LHCN-M2 (cell line): Measurements from ENCODE around the gene LLGL1. TPM values are rescaled to one million over a fixed set of nuclear protein-coding genes. Genes with fewer than 3 reads are reported as not detected.
A peak's percentile ranks its signal among the peaks of the same experiment; 100 is the strongest.

Experiments
- DNase-seq: peaks from one replicate; pipeline ENCODE4 v3.0.0-alpha.2; 2012; ENCODE audit warnings: low read depth
- total RNA-seq: library from RNA; depleted of rRNA; stranded (reverse); fragments of >200 nt; gene quantifications from 2 replicates; pipeline ENCODE4 v1.2.3, GENCODE V29; 2014

Gene LLGL1
- total RNA-seq, 1 experiment from 2014 or later = 53.3 TPM

DNA sequence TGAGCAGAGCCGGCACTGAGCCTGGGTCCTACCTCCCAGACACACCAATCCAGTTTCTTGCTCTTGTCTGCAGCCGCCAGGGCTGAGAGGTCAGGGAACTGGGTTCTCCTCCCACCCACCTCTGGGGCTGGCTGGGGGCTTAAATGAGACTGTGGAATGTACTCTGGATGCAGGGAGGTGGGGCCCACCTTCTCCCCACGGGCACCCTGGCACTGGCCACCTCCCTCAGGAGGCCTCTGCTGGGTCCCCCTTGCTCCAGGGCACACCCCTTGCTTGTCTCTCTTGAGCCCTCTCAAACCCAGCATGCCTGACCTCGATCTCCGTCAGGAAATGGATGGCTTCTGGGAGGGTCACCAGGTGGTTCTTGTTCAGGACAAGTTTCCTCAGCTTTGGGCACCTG lies 26.7 kb downstream of the LLGL1 start:
- no peak for DNase-seq

DNA sequence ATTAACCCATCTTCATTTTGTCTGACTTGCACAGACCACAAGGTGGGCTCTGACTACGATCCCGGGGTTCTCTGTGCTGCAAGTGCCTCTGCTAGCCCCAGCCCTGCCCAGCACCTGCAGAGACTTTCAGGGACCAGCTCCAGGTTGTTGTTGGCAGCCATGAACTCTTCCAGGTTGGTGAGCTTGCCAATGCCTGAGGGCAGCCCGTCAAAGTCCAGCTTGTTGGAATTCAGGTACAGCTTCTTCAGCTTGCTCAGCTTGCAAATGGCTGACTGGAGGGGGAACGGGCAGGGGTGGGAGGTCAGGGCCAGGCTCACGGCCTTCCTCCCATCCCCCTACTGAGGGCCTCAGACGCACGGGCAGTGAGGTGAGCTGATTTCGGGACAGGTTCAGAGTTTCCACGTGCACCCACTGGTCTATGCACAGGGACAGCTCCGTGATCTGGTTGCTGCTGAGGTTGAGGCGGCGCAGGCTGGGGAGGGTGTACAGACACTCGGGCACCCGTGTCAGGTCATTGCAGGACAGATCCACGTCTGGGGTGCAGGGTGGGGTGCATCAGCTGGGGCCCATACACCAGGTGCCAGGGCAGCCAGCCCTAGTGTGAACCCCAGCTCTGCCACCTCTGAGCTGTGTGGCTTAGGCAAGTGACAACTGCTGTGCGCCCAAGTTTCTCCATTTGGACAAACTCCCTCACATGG lies 27.9 kb downstream of the LLGL1 start:
- no peak for DNase-seq

DNA sequence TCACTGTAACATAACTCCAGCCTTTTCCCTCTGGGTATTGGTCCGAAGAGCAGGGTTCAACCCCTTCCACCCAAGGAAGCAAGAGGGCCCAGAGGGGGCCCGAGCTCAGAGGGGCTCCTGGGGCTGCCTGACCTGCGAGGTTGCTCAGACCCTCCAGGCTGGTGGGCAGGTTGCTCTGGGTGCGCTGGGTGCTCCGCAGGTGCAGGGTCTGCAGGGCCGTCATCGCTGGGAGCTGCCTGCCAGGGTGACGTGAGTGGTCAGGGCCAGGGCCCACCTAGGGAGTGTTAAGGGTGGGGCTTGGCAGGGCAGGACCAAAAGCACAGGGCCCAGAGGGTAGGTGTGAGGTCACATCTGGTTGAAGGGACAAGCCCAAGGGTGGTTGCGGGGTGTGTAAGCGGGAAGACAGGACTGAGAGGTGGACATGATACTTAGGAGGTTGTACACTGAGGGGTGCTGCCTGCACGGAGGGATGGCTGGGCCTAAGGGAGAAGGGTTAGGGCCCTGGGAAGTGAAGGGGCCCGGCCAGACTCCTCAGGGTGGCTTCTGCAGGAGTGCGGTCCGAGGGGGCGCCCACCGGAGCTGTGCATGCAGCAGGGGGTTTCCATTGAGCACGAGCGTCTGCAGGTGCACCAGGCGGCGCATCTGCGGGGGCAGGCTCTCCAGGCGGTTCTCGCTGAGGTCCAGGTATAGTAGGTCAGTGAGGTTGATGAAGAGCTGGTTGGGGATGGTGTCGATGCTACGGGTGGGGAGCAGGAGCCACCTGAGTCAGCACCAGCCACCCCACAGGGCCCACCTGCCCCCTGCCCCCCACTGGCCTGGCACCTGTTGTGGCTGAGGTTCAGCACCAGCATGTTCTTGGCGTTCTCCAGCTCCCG lies 28.7 kb downstream of the LLGL1 start:
- DNase-seq = no peak

DNA sequence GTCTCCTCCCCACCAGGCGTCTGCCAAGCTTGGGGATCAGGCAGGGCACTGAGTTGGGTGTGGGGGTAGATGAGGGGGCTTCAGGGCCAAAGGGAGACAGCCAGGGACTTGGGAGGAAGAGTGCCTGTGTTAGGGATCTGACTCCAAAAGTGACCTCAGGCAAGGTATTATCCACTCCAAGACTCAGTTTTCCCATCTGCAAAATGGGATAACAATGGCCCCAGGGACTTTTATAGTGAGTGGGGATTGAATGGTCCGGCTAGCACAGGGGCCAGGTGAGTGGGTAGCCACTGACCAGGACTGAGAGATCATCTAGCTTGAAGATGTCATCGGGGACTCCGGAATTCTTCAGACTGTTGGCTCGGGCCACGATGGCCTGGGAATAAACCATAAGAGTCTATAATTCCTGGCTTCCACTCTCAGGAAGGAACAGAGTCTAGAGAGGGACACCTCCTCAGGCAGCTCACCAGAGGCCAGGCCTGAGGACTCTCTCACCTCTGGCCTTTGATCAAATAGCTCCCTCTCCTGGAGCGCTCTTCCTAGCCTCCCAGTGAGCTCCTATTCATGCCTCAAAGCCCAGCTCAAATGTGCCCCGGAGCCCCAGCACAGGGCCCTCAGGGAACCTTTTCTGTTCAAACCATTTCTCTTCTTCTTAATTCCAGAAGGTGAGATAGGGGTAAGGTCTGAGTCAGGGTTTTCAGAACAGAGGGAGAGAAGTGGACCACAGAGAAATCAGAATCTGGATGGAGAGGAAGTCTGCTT lies 29.6 kb downstream of the LLGL1 start:
- no peak for DNase-seq

DNA sequence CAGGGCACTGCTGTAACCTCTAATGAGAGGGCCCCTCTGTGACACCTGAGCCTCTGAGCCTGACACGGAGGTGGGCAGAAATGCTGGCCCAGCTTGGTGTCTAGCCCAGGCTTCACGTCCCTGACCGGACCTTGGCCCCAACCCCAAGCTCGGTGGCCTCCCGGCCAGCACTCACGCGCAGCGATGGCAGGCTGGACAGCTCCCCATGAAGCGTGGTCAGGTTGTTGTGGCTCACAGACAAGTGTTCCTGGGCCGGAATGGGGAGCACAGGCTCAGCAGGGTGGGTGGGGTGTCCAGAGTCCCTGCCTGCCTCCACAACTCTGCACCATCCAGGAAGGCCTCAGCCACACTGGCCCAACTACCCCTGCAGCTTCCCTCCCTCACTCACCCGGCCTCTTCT lies 30.9 kb downstream of the LLGL1 start:
- no peak for DNase-seq

DNA sequence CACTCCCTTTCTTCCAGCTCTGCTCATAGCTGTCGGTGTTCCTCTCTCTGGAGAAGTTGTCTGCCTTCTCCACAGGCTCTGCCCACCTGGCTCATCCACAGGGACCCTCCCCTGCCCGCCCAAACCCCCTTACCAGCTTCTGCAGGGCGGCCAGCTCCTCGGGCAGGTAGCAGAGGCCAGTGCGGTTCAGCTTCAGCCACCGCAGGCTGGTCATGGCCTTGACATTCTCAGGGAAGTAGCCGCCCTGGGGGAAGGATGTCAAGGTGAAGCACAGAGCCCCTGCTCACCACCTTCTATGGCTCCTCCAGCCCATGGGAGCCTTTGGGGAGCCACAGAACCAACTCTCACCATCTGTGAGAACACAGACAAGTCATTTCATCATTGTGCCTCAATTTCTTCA lies 31.3 kb downstream of the LLGL1 start:
- DNase-seq = no peak

DNA sequence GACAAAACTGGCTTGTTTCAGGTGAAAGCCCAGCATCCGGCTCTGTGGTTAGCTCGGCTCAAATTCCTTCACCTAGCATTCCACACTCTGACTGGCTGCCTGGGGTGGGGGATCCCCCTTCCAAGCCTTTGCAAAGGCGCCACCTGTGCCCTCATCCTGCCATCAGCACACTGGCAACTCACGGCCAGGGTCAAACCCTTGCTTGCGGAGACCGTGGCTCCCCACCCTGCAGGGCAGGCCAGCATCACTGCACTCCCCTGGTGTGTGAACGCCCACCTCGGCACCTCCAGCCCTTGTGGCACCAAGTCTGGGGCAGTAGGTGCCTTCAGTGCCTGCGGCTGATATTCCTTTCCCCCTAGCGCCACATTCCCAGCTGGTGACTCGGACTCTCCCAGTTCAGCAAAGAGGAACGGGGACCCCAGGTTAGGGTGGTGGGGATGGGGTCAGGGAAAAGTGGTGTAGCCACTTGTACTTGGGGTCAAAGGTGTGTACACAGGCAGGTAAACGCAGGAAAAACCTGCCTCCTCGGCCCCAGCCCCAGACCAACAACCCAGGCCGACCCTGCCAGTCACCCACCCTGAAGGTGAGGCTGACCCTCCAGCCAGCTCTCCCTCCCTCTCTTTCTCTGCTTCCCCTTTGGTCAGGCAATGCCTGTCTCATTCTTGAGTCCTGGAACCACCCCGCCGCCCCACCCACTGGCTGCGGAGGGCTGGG lies 32.0 kb downstream of the LLGL1 start:
- no peak for DNase-seq

DNA sequence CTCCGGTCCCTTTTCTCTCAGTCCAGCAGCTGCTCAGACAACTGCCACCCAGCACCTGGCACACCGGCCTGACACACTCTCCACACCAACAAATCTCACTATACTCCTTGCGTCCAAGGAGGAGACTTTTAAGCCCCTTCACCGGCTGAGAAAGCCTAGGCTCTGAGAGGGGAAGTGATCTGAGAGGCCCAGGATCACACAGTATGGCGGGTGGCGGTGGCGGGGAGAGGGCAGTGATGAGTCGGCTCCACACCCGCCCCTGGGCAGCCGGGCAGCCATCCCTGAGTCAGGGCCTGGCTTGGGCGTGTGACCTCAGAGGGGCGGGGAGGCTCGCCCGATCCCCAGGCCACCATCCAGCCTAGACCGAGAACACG lies 32.5 kb downstream of the LLGL1 start:
- DNase-seq = peak; percentile 78

DNA sequence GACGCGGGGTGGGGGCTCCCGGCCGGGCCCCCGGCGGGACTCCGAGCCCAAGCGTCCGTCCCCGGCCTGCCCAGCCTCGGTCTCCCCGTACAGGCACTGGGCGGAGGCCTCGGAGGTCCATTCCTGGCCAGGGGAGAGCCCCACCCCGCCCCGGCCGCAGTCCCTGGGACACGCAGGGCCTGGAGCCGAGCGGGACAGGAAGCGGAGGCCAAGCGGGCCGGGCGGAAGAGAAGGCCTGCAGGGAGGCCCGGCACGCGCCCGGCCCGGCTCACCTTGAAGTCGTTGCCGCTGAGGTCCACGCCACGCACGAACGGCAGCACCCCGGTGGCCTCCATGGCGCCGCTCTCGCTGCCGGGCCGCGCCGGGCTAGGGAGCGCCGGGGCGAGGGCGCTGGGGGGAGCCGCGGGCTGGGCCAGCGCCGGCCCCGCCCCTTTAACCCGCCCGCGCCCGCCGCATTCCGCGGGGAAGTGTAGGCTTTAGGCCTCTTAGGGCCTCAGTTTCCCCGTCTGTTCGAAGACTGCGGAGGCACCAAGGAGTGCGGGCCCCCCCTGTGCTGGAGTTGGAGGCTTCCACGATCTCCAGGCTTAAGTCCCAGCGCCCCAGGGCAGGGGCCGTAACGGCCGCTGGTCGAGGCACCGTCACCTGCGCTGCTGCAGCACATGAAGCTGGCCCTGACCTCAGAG lies 33.1 kb downstream of the LLGL1 start, which contains the start of gene FLII:
FLII (minus strand) TSS at position 383 of the 683 bp plus-strand sequence; CDS start at position 335, 48 bp downstream.
- DNase-seq = no peak

DNA sequence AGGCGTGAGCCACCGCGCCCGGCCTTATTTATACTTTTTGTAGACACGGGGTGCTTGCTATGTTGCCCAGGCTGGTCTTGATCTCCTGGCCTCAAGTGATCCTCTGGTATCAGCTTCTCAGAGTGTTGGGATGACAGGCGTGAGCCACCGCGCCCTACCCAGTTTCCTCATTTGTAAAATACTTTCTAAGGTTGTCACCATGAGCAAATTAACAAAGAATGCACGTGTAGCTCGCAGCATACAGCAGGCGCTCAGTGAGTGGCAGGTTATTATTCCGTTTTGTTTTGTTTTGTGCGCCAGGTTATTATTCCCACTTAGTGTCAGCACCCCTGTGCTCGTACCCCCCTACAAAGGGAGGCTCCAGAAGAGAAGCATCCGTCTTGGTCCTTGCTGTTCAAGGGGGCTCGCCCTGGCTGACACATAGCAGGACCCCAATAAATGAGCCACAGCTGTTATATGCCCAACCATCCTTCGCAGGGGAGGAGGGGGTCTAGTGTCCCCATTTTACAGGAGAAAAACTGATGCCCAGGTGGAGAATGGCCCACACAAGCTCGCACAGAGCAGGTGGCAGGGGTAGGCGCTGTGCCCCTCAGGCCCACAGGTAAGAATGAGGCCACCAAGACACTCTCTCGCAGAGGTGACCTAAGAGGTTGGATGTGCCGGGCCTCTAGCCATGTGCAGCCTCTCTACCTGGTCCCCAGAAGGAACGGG lies 34.3 kb downstream of the LLGL1 start:
- DNase-seq = peak; percentile 15

DNA sequence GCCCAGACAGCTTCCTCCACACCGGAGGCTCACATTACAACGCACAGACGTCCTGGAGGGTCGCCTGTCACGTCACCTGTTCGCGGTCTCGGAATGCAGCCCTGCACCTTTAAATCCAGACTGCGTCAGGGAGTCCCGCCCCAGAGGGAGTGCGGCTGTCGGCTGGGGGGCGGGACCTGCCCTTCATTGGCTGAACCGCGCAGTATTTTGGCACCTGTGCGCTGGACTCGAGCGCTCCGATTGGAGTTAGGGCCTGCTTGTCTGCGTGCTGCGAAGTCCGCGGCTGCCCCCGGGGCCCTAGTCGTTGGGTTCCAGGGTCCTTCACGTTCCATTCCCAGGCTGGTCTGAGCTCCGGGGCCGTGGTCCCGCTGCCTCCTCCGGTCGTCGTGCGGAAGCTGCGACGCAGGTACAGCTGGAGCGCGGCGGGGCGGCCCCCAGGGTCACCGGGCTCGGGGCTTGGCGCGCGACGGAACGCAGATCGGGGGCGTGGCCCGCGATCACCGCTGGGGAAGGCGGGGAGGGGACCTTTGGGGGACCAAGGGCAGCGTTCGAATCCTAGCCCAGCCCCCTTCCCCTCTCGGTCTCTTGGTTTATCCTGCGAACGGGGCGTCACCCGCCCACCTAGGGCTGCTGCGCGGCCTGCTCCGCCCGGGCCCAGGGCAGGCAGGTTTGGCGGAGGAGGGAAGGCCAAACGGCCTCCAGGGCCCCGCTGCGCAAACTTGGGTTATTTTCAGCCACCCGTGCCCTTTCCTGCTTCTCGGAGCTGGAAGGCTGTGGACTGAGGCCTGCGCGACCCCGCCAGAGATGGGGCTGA lies 35.1 kb downstream of the LLGL1 start, which contains the start of gene MIEF2:
MIEF2 (plus strand) TSS at position 331 of the 814 bp plus-strand sequence. CDS start 2,059 bp downstream, outside the sequence.
- peak; percentile 89 for DNase-seq

DNA sequence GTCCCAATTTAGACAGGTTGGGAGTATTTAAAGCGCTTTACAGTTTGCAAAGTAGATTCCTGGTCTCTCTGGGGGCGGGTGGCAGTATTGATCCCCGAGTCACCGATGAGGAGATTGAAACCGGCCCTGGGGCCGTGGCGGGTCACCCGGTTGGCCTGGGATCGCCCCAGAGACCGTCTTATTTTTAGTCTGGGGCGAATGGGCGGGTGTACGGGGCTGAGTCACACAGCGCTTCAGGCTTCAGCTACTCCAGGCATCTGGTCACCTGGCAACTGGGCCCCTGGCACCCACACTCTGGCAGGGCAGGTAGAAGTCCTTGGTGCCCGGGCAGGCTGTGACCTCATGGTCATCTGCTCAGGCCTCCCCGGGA lies 35.7 kb downstream of the LLGL1 start:
- peak; percentile 51 for DNase-seq

DNA sequence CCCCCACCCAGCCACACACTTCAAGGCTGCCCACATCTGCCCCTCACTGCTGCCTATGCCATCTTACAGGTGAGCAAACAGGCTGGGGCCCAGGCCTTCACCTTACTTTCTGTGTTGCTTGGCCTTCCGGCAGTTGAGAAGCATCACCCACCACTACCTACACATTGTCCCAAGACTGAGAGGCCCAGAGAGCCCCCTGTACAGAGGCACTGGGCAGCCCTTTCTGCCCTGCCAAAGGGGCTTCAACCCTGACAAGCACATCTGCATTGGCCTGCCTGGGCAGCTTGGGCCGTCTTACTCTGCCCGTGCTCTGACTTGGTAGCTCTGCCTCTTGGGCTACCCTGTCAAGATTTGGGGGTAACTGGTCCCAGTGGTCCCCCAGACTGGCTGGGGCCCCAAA lies 36.2 kb downstream of the LLGL1 start:
- no peak for DNase-seq

DNA sequence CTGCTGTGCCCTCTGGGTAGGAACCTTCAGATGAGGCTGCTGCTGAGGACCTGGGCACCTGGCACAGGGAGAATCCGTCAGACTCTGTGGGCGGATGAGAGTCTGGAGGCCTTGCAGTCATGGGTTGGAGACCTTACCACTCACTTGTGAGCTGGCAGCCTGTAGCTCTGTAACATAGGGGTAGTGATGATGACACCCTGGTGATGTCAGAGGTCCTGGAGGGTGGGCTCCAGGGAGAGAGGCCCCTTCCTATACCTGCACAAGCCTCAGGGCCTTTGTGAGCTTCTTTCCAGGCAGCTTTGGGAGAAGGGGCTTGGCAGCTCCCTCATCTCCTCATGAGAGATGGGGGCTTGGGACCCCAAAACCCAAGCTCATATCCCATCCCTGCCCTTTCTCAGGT lies 36.7 kb downstream of the LLGL1 start:
- DNase-seq = no peak

DNA sequence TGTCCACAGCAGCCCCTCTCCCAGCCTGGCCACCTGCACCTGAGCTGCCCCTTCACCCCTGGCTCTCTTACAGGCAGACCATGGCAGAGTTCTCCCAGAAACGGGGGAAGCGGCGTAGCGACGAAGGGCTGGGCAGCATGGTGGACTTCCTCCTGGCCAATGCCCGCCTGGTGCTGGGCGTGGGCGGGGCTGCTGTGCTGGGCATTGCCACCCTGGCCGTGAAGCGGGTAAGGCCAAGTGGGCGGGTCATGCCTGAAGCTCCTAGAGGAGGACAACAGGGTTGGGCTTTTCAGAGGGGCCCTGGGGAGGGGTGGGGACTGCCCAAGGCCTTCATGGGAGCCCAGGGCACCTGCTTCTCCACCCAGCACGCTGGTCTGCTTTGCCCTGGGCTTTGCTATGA lies 37.2 kb downstream of the LLGL1 start:
- DNase-seq = no peak

DNA sequence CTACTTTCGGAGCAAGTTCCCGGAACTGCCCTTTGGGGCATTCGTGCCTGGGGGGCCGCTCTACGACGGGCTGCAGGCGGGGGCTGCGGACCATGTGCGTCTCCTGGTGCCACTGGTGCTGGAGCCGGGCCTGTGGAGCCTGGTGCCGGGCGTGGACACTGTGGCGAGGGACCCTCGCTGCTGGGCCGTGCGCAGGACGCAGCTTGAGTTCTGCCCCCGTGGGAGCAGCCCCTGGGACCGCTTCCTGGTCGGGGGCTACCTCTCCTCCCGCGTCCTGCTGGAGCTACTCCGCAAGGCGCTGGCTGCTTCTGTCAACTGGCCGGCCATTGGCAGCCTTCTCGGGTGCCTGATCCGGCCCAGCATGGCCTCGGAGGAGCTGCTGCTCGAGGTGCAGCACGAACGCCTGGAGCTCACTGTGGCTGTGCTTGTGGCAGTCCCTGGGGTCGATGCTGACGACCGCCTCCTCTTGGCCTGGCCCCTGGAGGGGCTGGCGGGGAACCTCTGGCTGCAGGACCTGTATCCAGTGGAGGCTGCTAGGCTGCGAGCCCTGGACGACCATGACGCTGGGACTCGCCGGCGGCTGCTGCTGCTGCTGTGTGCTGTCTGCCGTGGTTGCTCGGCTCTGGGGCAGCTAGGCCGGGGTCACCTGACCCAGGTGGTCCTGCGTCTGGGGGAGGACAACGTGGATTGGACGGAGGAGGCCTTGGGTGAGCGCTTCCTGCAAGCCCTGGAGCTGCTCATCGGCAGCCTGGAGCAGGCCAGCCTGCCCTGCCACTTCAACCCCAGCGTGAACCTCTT lies 38.6 kb downstream of the LLGL1 start:
- DNase-seq = no peak

DNA sequence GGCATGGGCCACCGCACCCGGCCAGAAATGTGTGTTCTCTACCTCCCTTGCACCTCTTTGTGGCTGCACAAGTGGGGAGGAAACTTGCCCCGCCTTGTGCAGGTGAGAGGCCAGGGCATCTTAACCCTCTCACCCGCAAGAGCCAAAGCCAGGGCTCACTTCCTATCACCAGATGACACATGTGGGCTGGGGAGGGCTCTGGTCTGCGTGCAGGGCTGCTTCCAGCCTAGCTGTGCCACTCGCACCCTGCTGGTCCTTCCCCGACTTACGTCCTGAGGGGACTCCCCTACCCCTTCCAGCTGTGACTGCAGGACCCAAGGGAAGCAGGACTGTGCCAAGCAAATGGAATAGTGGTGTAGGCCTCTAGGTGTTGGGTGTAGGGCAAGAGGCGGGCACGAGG lies 41.9 kb downstream of the LLGL1 start:
- DNase-seq = no peak

DNA sequence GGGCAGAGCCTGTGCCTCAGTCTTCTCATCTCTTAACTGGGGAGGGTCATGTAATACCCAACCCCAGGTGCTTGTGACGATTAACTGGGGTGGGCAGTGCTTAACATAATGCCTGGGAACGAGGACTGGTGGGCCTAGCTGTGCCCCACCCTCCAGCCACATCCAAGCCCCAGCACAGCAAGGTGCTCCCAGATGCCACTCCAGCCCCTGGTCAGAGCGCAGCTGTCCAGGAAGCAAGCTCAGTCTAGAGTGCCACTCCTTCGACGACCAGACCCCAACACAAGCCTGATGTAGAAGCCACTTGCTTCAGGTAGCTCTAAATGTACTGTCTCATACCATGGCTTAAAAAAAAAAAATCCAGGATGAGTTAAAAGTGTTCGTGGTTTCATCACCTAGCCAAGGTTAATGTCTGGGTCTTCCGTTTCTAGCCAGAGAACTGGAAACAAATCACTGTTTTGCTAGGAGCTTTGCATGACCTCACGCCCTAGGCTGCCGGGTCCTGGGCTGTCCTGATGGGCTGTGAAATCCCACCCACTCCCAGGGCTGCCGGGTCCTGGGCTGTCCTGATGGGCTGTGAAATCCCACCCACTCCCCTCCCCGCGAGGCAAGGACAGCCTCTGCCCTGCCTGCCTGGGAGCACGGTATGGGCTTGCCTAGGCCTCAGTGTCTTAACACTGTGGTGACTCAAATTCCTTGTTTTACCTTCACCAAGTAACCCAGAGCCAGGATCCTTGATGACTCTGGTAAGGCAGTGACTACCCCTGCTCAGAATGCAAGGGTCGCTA lies 42.7 kb downstream of the LLGL1 start:
- no peak for DNase-seq
